HCT116 (cell line): Measurements from ENCODE around the gene PELO. TPM values are rescaled to one million over a fixed set of nuclear protein-coding genes. Genes with fewer than 3 reads are reported as not detected.

ENCODE experiments used
- ATAC-seq: fragments of 200-7000 bp; cut with Tn5 transposase; 2 replicates; pipeline ENCODE4 v1.9.1; 2020; ENCODE audit warnings: mild to moderate bottlenecking, moderate library complexity
- BruUV-seq: library from RNA; stranded (reverse); fragments of 400-500 nt; replicated peaks from 2 replicates; lab custom pipeline; 2021; lab: Mats Ljungman, UMichigan
- CTCF ChIA-PET: fragments of 300-600 bp; sonication (Branson Sonifier 250); formaldehyde crosslinking; loops from one replicate; lab custom pipeline; 2021; ENCODE audit warnings: antibody characterized with exemption; lab: Charles Lee
- POLR2A ChIA-PET: fragments of 300-600, 350-600 bp; sonication (Branson Sonifier 250); formaldehyde crosslinking; loops from one replicate; lab custom pipeline; 2021; ENCODE audit warnings: antibody characterized with exemption; lab: Charles Lee
- RAD21 ChIA-PET, 2 experiments: fragments of 300-600 bp; sonication (Branson Sonifier 250); formaldehyde crosslinking; loops; one replicate each; lab custom pipeline; 2023; ENCODE audit warnings: low total read pairs in 2 of 2; ENCODE audit not compliant: uncharacterized antibody in 2 of 2, unreplicated experiment in 2 of 2, low non-redundant PET in 1 of 2; lab: Charles Lee
- DNase-seq: peaks from one replicate; pipeline ENCODE4 v3.0.0-alpha.2; 2010; ENCODE audit warnings: low read depth, low spot score
- H2AFZ ChIP-seq: fragments of 200-600 bp; shearing (Covaris generic), sonication (generic); 2 replicates; pipeline ENCODE4 v1.6.1; 2017; ENCODE audit warnings: low read depth, mixed run types, mixed read lengths, antibody characterized with exemption, low read length; ENCODE audit not compliant: poor library complexity, severe bottlenecking
- H3K27ac ChIP-seq: 2 replicates; pipeline ENCODE4 v1.5.1; 2012; ENCODE audit warnings: low read depth, low read length
- H3K27me3 ChIP-seq: fragments of 200-600 bp; sonication (generic); 2 replicates; pipeline ENCODE4 v1.6.1; 2016; ENCODE audit warnings: mixed run types, low read length, mixed read lengths; ENCODE audit not compliant: insufficient read depth
- H3K36me3 ChIP-seq, 2 experiments: fragments of 200-500 bp in 1 of 2; fragments of 200-600 bp in 1 of 2; sonication (Bioruptor generic) in 1 of 2; sonication (generic) in 1 of 2; 2 replicates each; pipeline versions ENCODE4 v1.5.1 to v1.6.1; 2014 to 2016; ENCODE audit warnings: low read length in 2 of 2, inconsistent platforms in 1 of 2, mixed read lengths in 1 of 2, mixed run types in 1 of 2; ENCODE audit not compliant: insufficient read depth in 2 of 2, control insufficient read depth in 1 of 2
- H3K4me1 ChIP-seq, 2 experiments: fragments of 200-600 bp in 1 of 2; sonication (generic) in 1 of 2; 2 replicates each; pipeline versions ENCODE4 v1.5.1 to v1.6.1; 2012 to 2017; ENCODE audit warnings: low read length in 2 of 2, inconsistent platforms in 1 of 2, mild to moderate bottlenecking in 1 of 2, mixed read lengths in 1 of 2, mixed run types in 1 of 2, moderate library complexity in 1 of 2; ENCODE audit not compliant: insufficient read depth in 2 of 2, control insufficient read depth in 1 of 2
- H3K4me2 ChIP-seq: fragments of 200-600 bp; sonication (generic); 2 replicates; pipeline ENCODE4 v1.6.1; 2017; ENCODE audit warnings: mixed run types, low read length, mixed read lengths
- H3K4me3 ChIP-seq, 2 experiments: fragments of 200-600 bp in 1 of 2; sonication (generic) in 1 of 2; replicated peaks in 1 of 2; 2 replicates each; pipeline ENCODE4 v1.5.1; 2011 to 2016; ENCODE audit warnings: low read length in 2 of 2, control low read depth in 1 of 2, low read depth in 1 of 2, mild to moderate bottlenecking in 1 of 2, mixed read lengths in 1 of 2, mixed run types in 1 of 2
- H3K79me2 ChIP-seq: fragments of 200-600 bp; sonication (generic); 2 replicates; pipeline ENCODE4 v1.6.1; 2017; ENCODE audit warnings: mild to moderate bottlenecking, mixed run types, low read length, moderate library complexity, mixed read lengths; ENCODE audit not compliant: insufficient read depth
- H3K9ac ChIP-seq: fragments of 200-600 bp; sonication (generic); 2 replicates; pipeline ENCODE4 v1.6.1; 2016; ENCODE audit warnings: low read length, mixed read lengths
- H3K9me2 ChIP-seq: fragments of 200-600 bp; sonication (generic), shearing (Covaris generic); 2 replicates; pipeline ENCODE4 v1.6.1; 2017; ENCODE audit warnings: mixed run types, mild to moderate bottlenecking, moderate library complexity; ENCODE audit not compliant: insufficient read depth
- H3K9me3 ChIP-seq, 2 experiments: fragments of 200-500 bp in 1 of 2; fragments of 200-600 bp in 1 of 2; sonication (Bioruptor generic) in 1 of 2; sonication (generic) in 1 of 2; 2 replicates each; pipeline ENCODE4 v1.6.1; 2014 to 2017; ENCODE audit warnings: low read length in 2 of 2, mixed read lengths in 2 of 2, inconsistent platforms in 1 of 2, low read depth in 1 of 2, mild to moderate bottlenecking in 1 of 2, mixed run types in 1 of 2, moderate library complexity in 1 of 2; ENCODE audit not compliant: control insufficient read depth in 1 of 2, insufficient read depth in 1 of 2
- H4K20me1 ChIP-seq: fragments of 200-600 bp; sonication (generic), shearing (Covaris generic); 2 replicates; pipeline ENCODE4 v1.6.1; 2017; ENCODE audit warnings: mixed run types, mild to moderate bottlenecking, moderate library complexity; ENCODE audit not compliant: insufficient read depth
- CBX3 ChIP-seq: IDR thresholded peaks from 2 replicates; pipeline ENCODE4 v1.6.1; 2012; ENCODE audit warnings: low read depth
- CEBPB ChIP-seq: IDR thresholded peaks from 2 replicates; pipeline ENCODE4 v1.6.1; 2012; ENCODE audit warnings: low read depth
- CTCF ChIP-seq, 3 experiments: fragments of 200-600 bp in 1 of 3; sonication (generic) in 1 of 3; IDR thresholded peaks in 2 of 3; conservative IDR thresholded peaks in 1 of 3; 2 replicates each; pipeline ENCODE4 v1.5.1; 2012 to 2017; ENCODE audit warnings: low read depth in 2 of 3, low read length in 2 of 3, antibody characterized with exemption in 1 of 3, borderline replicate concordance in 1 of 3, control low read depth in 1 of 3, mild to moderate bottlenecking in 1 of 3, mixed read lengths in 1 of 3, mixed run types in 1 of 3, moderate library complexity in 1 of 3; ENCODE audit not compliant: insufficient read depth in 1 of 3
- EGR1 ChIP-seq: IDR thresholded peaks from 2 replicates; pipeline ENCODE4 v1.6.1; 2012; ENCODE audit warnings: low read depth
- EZH2phosphoT487 ChIP-seq: fragments of 200-600 bp; IDR thresholded peaks from 2 replicates; pipeline ENCODE4 v1.6.1; 2018; ENCODE audit warnings: antibody characterized with exemption, borderline replicate concordance
- FOSL1 ChIP-seq: IDR thresholded peaks from 2 replicates; pipeline ENCODE4 v1.6.1; 2012; ENCODE audit warnings: low read depth
- JUND ChIP-seq: IDR thresholded peaks from 2 replicates; pipeline ENCODE4 v1.6.1; 2012
- POLR2A ChIP-seq: IDR thresholded peaks from 2 replicates; pipeline ENCODE4 v1.7.0; 2011; ENCODE audit warnings: borderline replicate concordance; ENCODE audit not compliant: insufficient read depth, insufficient read length; ENCODE audit errors: extremely low read depth
- RAD21 ChIP-seq: IDR thresholded peaks from 2 replicates; pipeline ENCODE4 v1.6.1; 2012; ENCODE audit warnings: low read depth, mild to moderate bottlenecking
- REST ChIP-seq: IDR thresholded peaks from 2 replicates; pipeline ENCODE4 v1.6.1; 2012; ENCODE audit warnings: low read depth
- SIN3A ChIP-seq: IDR thresholded peaks from 2 replicates; pipeline ENCODE4 v1.6.1; 2012; ENCODE audit warnings: low read depth
- SP1 ChIP-seq: IDR thresholded peaks from 2 replicates; pipeline ENCODE4 v1.6.1; 2012; ENCODE audit warnings: low read depth
- TCF7L2 ChIP-seq: IDR thresholded peaks from 2 replicates; pipeline ENCODE4 v1.7.0; 2011; ENCODE audit warnings: borderline replicate concordance, inconsistent platforms; ENCODE audit not compliant: insufficient read depth, insufficient read length; ENCODE audit errors: extremely low read depth
- YY1 ChIP-seq: IDR thresholded peaks from 2 replicates; pipeline ENCODE4 v1.6.1; 2011; ENCODE audit warnings: low read length, low read depth, moderate library complexity, mild to moderate bottlenecking; ENCODE audit not compliant: insufficient replicate concordance; ENCODE audit errors: extremely low read depth
- ZBTB33 ChIP-seq: IDR thresholded peaks from 2 replicates; pipeline ENCODE4 v1.6.1; 2011; ENCODE audit warnings: mild to moderate bottlenecking, low read length, moderate library complexity; ENCODE audit not compliant: insufficient replicate concordance; ENCODE audit errors: extremely low read depth
- ZFX ChIP-seq: fragments of 450-650 bp; IDR thresholded peaks from 2 replicates; pipeline ENCODE4 v1.6.1; 2017
- ZNF274 ChIP-seq: fragments of 200-500 bp; sonication (Bioruptor generic); IDR thresholded peaks from 2 replicates; pipeline ENCODE4 v1.6.1; 2014; ENCODE audit warnings: mild to moderate bottlenecking, low read depth, low read length, inconsistent platforms
- intact Hi-C: fragments of 100-400 bp; cut with micrococcal nuclease; formaldehyde crosslinking; loops from 2 replicates; pipeline ENCODE4 v1.10.0; 2022
- total RNA-seq: library from RNA; stranded (reverse); gene quantifications from one replicate; pipeline ENCODE4 v1.2.1, GENCODE V29; 2021; ENCODE audit not compliant: unreplicated experiment
- TF ChIP-seq, protein P1 (sequence below): IDR thresholded peaks from 2 replicates; pipeline ENCODE4 v1.6.1; 2012

Gene PELO
- total RNA-seq, 1 experiment from 2014 or later, result 16.5 TPM

- TF ChIP-seq CEBPB, result no peak
- no peak for TF ChIP-seq SIN3A
- no peak for TF ChIP-seq POLR2A
- TF ChIP-seq ZFX, result no peak
- no peak for TF ChIP-seq TCF7L2
- TF ChIP-seq ZNF274, result no peak
- TF ChIP-seq JUND, result no peak
- TF ChIP-seq YY1, result no peak
- TF ChIP-seq, protein P1, sequence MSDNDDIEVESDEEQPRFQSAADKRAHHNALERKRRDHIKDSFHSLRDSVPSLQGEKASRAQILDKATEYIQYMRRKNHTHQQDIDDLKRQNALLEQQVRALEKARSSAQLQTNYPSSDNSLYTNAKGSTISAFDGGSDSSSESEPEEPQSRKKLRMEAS, result no peak
- no peak for TF ChIP-seq EGR1
- no peak for TF ChIP-seq SP1
- no peak for TF ChIP-seq ZBTB33
- no peak for TF ChIP-seq RAD21
- no peak for TF ChIP-seq FOSL1
- TF ChIP-seq CTCF (IDR thresholded peaks at IDR 0.05 in 2 of 3, conservative IDR thresholded peaks at IDR 0.05 in 1 of 3; ENCODE audit: borderline replicate concordance in 1 of 3, insufficient read depth in 1 of 3, low read depth in 2 of 3, low read length in 2 of 3), result no peak
- no peak for TF ChIP-seq CBX3
- TF ChIP-seq REST, result no peak
- no peak for TF ChIP-seq EZH2phosphoT487
- Histone ChIP-seq H3K4me2 (no peak overlapping the region), H3K4me1 (no peaks in the 10 kb centered on the region), H3K4me3 (no peak overlapping the region), H3K9me3 (no peaks in the 10 kb centered on the region), H2AFZ (no peak overlapping the region), H4K20me1 (no peaks in the 10 kb centered on the region), H3K9ac (no peak overlapping the region), H3K79me2 (no peaks in the 10 kb centered on the region), H3K36me3 (no peaks in the 10 kb centered on the region), H3K27me3 (no peaks in the 10 kb centered on the region), H3K9me2 (no peaks in the 10 kb centered on the region), H3K27ac (no peak overlapping the region)
- DNase-seq, result no peak
- intact Hi-C loops, result no loop called here
- RAD21 ChIA-PET, result no interaction called here
- ATAC-seq, result no peak
- CTCF ChIA-PET, result no interaction called here
- POLR2A ChIA-PET, result no interaction called here
- no TSS peak for BruUV-seq
Measured at GRCh38 chr5:52818360-52818759, 30.6 kb downstream of the PELO start.
